Measurements from ENCODE around the gene P4HA2. TPM values are rescaled to one million over a fixed set of nuclear protein-coding genes. Genes with fewer than 3 reads are reported as not detected.

The P4HA2 gene
- polyA plus RNA-seq, 1 donor (not counting 4 experiments of a cell fraction or from before 2014, with no cell fraction given) = 93.6 TPM

- Histone ChIP-seq H3K36me3 (ENCODE audit: control insufficient read depth in 2 of 2, extremely low read depth in 1 of 2, insufficient read depth in 2 of 2, low read length in 2 of 2) (peaks cover 36 to 38% of the 10 kb centered on the region in 2 experiments), H3K9me1 (ENCODE audit: control insufficient read depth, extremely low read depth, insufficient read depth, low read length) (peaks cover 5% of the 10 kb centered on the region), H3K9ac (ENCODE audit: control insufficient read depth, extremely low read depth, insufficient read depth, low read length) (no peak overlapping the region), H3K27me3 (ENCODE audit: control insufficient read depth, extremely low read depth, insufficient read depth, low read length) (no peaks in the 10 kb centered on the region), H3K27ac (ENCODE audit: control insufficient read depth, insufficient read depth, low read length) (no peak overlapping the region), H3K4me1 (ENCODE audit: control insufficient read depth, extremely low read depth, insufficient read depth, low read length) (peaks cover 58% of the 10 kb centered on the region), H2AFZ (ENCODE audit: control insufficient read depth, low read length) (no peak overlapping the region), H3K9me3 (ENCODE audit: control insufficient read depth, low read depth, low read length) (no peaks in the 10 kb centered on the region), H3K4me2 (ENCODE audit: control insufficient read depth, extremely low read depth, insufficient read depth, low read depth, low read length) (no peak overlapping the region), H4K20me1 (ENCODE audit: control insufficient read depth, extremely low read depth, insufficient read depth, low read length) (no peaks in the 10 kb centered on the region), H3K79me2 (ENCODE audit: control insufficient read depth, insufficient read depth, low read length) (peaks cover 24% of the 10 kb centered on the region), H3K4me3 (ENCODE audit: control insufficient read depth in 2 of 3, extremely low read depth in 1 of 3, insufficient read depth in 2 of 3, low read depth in 1 of 3, low read length in 3 of 3) (no peak overlapping the region)
- DNase-seq (ENCODE audit: low read depth, low spot score) (no peak), FAIRE-seq (no peak)
- no peak for TF ChIP-seq CTCF (optimal IDR thresholded peaks at IDR 0.05 in 1 of 3, IDR thresholded peaks at IDR 0.05 in 1 of 3, conservative IDR thresholded peaks at IDR 0.05 in 1 of 3; ENCODE audit: extremely low read depth in 1 of 3, insufficient read depth in 2 of 3, low read length in 3 of 3)
- TF ChIP-seq EZH2 (IDR thresholded peaks at IDR 0.05; ENCODE audit: low read length) = no peak
- dilution Hi-C loops (cut with MboI; ENCODE audit: extremely low pct_ligation_motif_present, low sequenced_read_pairs) = no loop called here
Observed at GRCh38 chr5:132262882-132263547, 35.4 kb upstream of the P4HA2 start.

GRCh38 chr5:132261881-132262845 is 34.5 kb upstream of the P4HA2 start:
- H3K4me1 ChIP-seq (ENCODE audit: control insufficient read depth, extremely low read depth, insufficient read depth, low read length) = peaks cover 58% of the 10 kb centered on the region
- FAIRE-seq = no peak
- dilution Hi-C loops (cut with MboI; ENCODE audit: extremely low pct_ligation_motif_present, low sequenced_read_pairs) = no loop called here

More at GRCh38 chr5:132261881-132262845, 34.5 kb upstream of the P4HA2 start:
- Histone ChIP-seq H3K9me3 (ENCODE audit: control insufficient read depth, low read depth, low read length) (no peaks in the 10 kb centered on the region), H3K4me2 (ENCODE audit: control insufficient read depth, extremely low read depth, insufficient read depth, low read depth, low read length) (no peak overlapping the region), H3K9me1 (ENCODE audit: control insufficient read depth, extremely low read depth, insufficient read depth, low read length) (peaks cover 3% of the 10 kb centered on the region), H2AFZ (ENCODE audit: control insufficient read depth, low read length) (no peak overlapping the region), H4K20me1 (ENCODE audit: control insufficient read depth, extremely low read depth, insufficient read depth, low read length) (no peaks in the 10 kb centered on the region), H3K27ac (ENCODE audit: control insufficient read depth, insufficient read depth, low read length) (no peak overlapping the region), H3K79me2 (ENCODE audit: control insufficient read depth, insufficient read depth, low read length) (peaks cover 29% of the 10 kb centered on the region), H3K36me3 (ENCODE audit: control insufficient read depth in 2 of 2, extremely low read depth in 1 of 2, insufficient read depth in 2 of 2, low read length in 2 of 2) (peaks cover 29 to 33% of the 10 kb centered on the region in 2 experiments), H3K9ac (ENCODE audit: control insufficient read depth, extremely low read depth, insufficient read depth, low read length) (no peak overlapping the region), H3K27me3 (ENCODE audit: control insufficient read depth, extremely low read depth, insufficient read depth, low read length) (no peaks in the 10 kb centered on the region), H3K4me3 (ENCODE audit: control insufficient read depth in 2 of 3, extremely low read depth in 1 of 3, insufficient read depth in 2 of 3, low read depth in 1 of 3, low read length in 3 of 3) (no peak overlapping the region)
- no peak for DNase-seq (ENCODE audit: low read depth, low spot score)
- no peak for TF ChIP-seq EZH2 (IDR thresholded peaks at IDR 0.05; ENCODE audit: low read length)
